Caco-2 (cell line): ENCODE data around the gene SESN1. TPM values are rescaled to one million over a fixed set of nuclear protein-coding genes. Genes with fewer than 3 reads are reported as not detected.

ENCODE experiments used
- BruUV-seq: library from RNA; stranded (reverse); fragments of 400-500 nt; replicated peaks from 2 replicates; lab custom pipeline; 2021; lab: Mats Ljungman, UMichigan
- CTCF ChIA-PET: fragments of 300-600 bp; sonication (Branson Sonifier 250); formaldehyde crosslinking; loops from one replicate; lab custom pipeline; 2022; ENCODE audit warnings: antibody characterized with exemption; lab: Charles Lee
- POLR2A ChIA-PET: fragments of 300-600 bp; sonication (Branson Sonifier 250); formaldehyde crosslinking; loops from one replicate; lab custom pipeline; 2022; ENCODE audit warnings: antibody characterized with exemption; lab: Charles Lee
- DNase-seq, 2 experiments: peaks; one replicate each; pipeline versions ENCODE4 v3.0.0 to v3.0.0-alpha.2; 2020 to 2022
- H3K27me3 ChIP-seq: replicated peaks from 2 replicates; pipeline ENCODE4 v1.6.0; 2011; ENCODE audit warnings: low read length; ENCODE audit not compliant: control insufficient read depth, insufficient read depth
- H3K36me3 ChIP-seq: 2 replicates; pipeline ENCODE4 v1.5.1; 2011; ENCODE audit warnings: low read length; ENCODE audit not compliant: control insufficient read depth, insufficient read depth
- H3K4me1 ChIP-seq: fragments of 250-450 bp; sonication (Bioruptor Pico); 2 replicates; pipeline ENCODE4 v1.5.1; 2020; ENCODE audit warnings: mild to moderate bottlenecking
- H3K4me3 ChIP-seq: 2 replicates; pipeline ENCODE4 v1.5.1; 2011; ENCODE audit warnings: low read depth, mild to moderate bottlenecking, control low read depth, low read length
- H3K9me3 ChIP-seq: fragments of 250-450 bp; sonication (Bioruptor Pico); 2 replicates; pipeline ENCODE4 v1.5.1; 2020; ENCODE audit warnings: mild to moderate bottlenecking, moderate library complexity
- H3K27ac Mint-ChIP-seq: one replicate; pipeline ENCODE4 v1.8.0; 2022; ENCODE audit warnings: mixed read lengths; ENCODE audit not compliant: unreplicated experiment
- H3K27me3 Mint-ChIP-seq: one replicate; pipeline ENCODE4 v1.8.0; 2022; ENCODE audit warnings: mixed read lengths; ENCODE audit not compliant: insufficient read depth, unreplicated experiment
- H3K36me3 Mint-ChIP-seq: one replicate; pipeline ENCODE4 v1.8.0; 2022; ENCODE audit warnings: mild to moderate bottlenecking, mixed read lengths; ENCODE audit not compliant: insufficient read depth, unreplicated experiment
- H3K4me1 Mint-ChIP-seq: one replicate; pipeline ENCODE4 v1.8.0; 2022; ENCODE audit warnings: low read depth, mixed read lengths; ENCODE audit not compliant: unreplicated experiment
- H3K4me3 Mint-ChIP-seq: one replicate; pipeline ENCODE4 v1.8.0; 2022; ENCODE audit warnings: mild to moderate bottlenecking, moderate library complexity, mixed read lengths; ENCODE audit not compliant: unreplicated experiment
- H3K9me3 Mint-ChIP-seq: one replicate; pipeline ENCODE4 v1.8.0; 2022; ENCODE audit warnings: mixed read lengths; ENCODE audit not compliant: unreplicated experiment
- CTCF ChIP-seq, 2 experiments: fragments of 200-600 bp in 1 of 2; IDR thresholded peaks; 1 replicate in 1 of 2; 2 replicates in 1 of 2; pipeline versions ENCODE4 v1.5.1 to v1.8.0; 2011 to 2022; ENCODE audit warnings: antibody characterized with exemption in 1 of 2, control low read depth in 1 of 2, inconsistent platforms in 1 of 2, low read depth in 1 of 2, low read length in 1 of 2, mild to moderate bottlenecking in 1 of 2, moderate library complexity in 1 of 2; ENCODE audit not compliant: insufficient read depth in 1 of 2, severe bottlenecking in 1 of 2, unreplicated experiment in 1 of 2
- intact Hi-C: fragments of 100-400 bp; cut with micrococcal nuclease; formaldehyde crosslinking; loops from one replicate; pipeline ENCODE4 v1.10.0; 2022; ENCODE audit not compliant: unreplicated experiment
- total RNA-seq: library from RNA; stranded (reverse); gene quantifications from 2 replicates; pipeline ENCODE4 v1.2.3, GENCODE V29; 2022

The SESN1 gene
- total RNA-seq, 1 experiment from 2014 or later, result 21.9 TPM

DNA sequence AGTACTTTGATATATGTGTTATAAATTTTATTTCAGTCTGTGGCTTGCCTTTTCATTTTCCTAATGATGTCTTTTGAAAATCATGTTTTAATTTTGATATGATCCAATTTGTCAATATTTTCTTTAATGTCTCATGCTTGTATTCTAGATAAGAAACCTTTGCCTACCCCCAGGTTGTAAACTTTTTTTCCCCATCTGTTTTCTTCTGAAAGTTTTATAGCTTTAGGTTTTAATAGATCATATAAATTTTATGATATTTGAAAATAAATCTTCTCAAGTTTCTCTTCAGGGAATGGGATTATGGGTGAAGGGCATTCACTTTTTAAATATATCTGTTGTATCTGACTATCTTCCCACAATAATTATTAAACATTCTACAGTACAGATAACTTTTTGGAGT lies 66.7 kb downstream of the SESN1 start:
- Mint-ChIP-seq H3K9me3 (peaks cover 10% of the 10 kb centered on the region), H3K27ac (no peak overlapping the region), H3K36me3 (no peaks in the 10 kb centered on the region), H3K27me3 (no peaks in the 10 kb centered on the region), H3K4me1 (no peaks in the 10 kb centered on the region), H3K4me3 (no peak overlapping the region)
- Histone ChIP-seq H3K4me1 (no peaks in the 10 kb centered on the region), H3K27me3 (no peaks in the 10 kb centered on the region), H3K4me3 (no peak overlapping the region), H3K36me3 (no peaks in the 10 kb centered on the region), H3K9me3 (no peaks in the 10 kb centered on the region)
- TF ChIP-seq CTCF (IDR thresholded peaks at IDR 0.05; ENCODE audit: insufficient read depth in 1 of 2, low read depth in 1 of 2, low read length in 1 of 2, severe bottlenecking in 1 of 2, unreplicated experiment in 1 of 2), result no peak
- no peak for DNase-seq
- POLR2A ChIA-PET, result no interaction called here
- CTCF ChIA-PET, result no interaction called here
- no TSS peak for BruUV-seq
- intact Hi-C loops, result no loop called here

DNA sequence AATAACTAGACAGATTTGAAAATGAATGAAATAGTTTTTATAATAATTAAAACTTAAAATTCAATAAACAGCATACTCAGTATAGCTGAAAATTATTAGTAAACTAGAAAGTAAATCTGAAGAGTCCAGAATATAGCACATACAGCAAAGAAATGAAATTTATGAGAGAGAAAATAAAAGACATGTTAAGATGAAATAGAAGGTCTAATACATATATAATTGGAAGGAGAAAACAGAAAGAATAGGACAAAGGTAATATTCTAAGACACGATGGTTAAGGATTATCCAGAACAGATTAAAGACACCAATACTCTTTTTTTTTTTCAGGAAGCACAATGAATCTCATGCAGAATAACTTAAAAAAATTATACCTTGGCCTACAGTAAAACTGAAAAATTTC lies 69.0 kb downstream of the SESN1 start:
- H3K4me1 ChIP-seq, result no peaks in the 10 kb centered on the region

GRCh38 chr6:109024784-109025183 lies 69.9 kb downstream of the SESN1 start:
- H3K27me3 ChIP-seq, result no peaks in the 10 kb centered on the region
- Mint-ChIP-seq H3K4me1 (no peaks in the 10 kb centered on the region), H3K36me3 (no peaks in the 10 kb centered on the region), H3K9me3 (peaks cover 10% of the 10 kb centered on the region), H3K27me3 (no peaks in the 10 kb centered on the region), H3K27ac (no peak overlapping the region), H3K4me3 (no peak overlapping the region)
- intact Hi-C loops, result no loop called here
- BruUV-seq, result no TSS peak
- POLR2A ChIA-PET, result no interaction called here
- no peaks in the 10 kb centered on the region for H3K4me1 ChIP-seq
- DNase-seq, result no peak
- H3K9me3 ChIP-seq, result no peaks in the 10 kb centered on the region
- no peak for TF ChIP-seq CTCF (IDR thresholded peaks at IDR 0.05; ENCODE audit: insufficient read depth in 1 of 2, low read depth in 1 of 2, low read length in 1 of 2, severe bottlenecking in 1 of 2, unreplicated experiment in 1 of 2)
- H3K4me3 ChIP-seq, result no peak overlapping the region
- CTCF ChIA-PET, result no interaction called here
- no peaks in the 10 kb centered on the region for H3K36me3 ChIP-seq

More for the DNA sequence above, 69.0 kb downstream of the SESN1 start:
- Histone ChIP-seq H3K27me3 (no peaks in the 10 kb centered on the region), H3K4me3 (no peak overlapping the region), H3K9me3 (no peaks in the 10 kb centered on the region), H3K36me3 (no peaks in the 10 kb centered on the region)
- Mint-ChIP-seq H3K9me3 (peaks cover 10% of the 10 kb centered on the region), H3K4me1 (no peaks in the 10 kb centered on the region), H3K27me3 (no peaks in the 10 kb centered on the region), H3K4me3 (no peak overlapping the region), H3K27ac (no peak overlapping the region), H3K36me3 (no peaks in the 10 kb centered on the region)
- POLR2A ChIA-PET, result no interaction called here
- no peak for DNase-seq
- intact Hi-C loops, result no loop called here
- CTCF ChIA-PET, result no interaction called here
- no peak for TF ChIP-seq CTCF (IDR thresholded peaks at IDR 0.05; ENCODE audit: insufficient read depth in 1 of 2, low read depth in 1 of 2, low read length in 1 of 2, severe bottlenecking in 1 of 2, unreplicated experiment in 1 of 2)
- no TSS peak for BruUV-seq
